Eye (tissue), 1 donor: ENCODE data around the gene CDK5RAP3.
A peak's percentile ranks its signal among the peaks of the same experiment; 100 is the strongest.
"Not testable (repeated sequence)": the region's sequence is repeated elsewhere in the genome, so short reads cannot be mapped to it uniquely, and the experiment has no call there.

Experiments used
- DNase-seq: peaks from one replicate; pipeline ENCODE4 v3.0.0-alpha.2; 2015

CDK5RAP3 gene

GRCh38 chr17:48001197-48001596 lies 30.3 kb downstream of the CDK5RAP3 start:
- DNase-seq: no peak

- DNase-seq: not testable (repeated sequence)
Observed at GRCh38 chr17:48001657-48002056, 30.7 kb downstream of the CDK5RAP3 start.

GRCh38 chr17:48002266-48002915 lies 31.5 kb downstream of the CDK5RAP3 start:
- DNase-seq: peak; percentile 90

- no peak for DNase-seq
Observed at GRCh38 chr17:48002916-48003416, 32.1 kb downstream of the CDK5RAP3 start.

GRCh38 chr17:48003417-48004151 lies 32.7 kb downstream of the CDK5RAP3 start:
- peak; percentile 93 for DNase-seq

GRCh38 chr17:48004983-48005382 lies 34.1 kb downstream of the CDK5RAP3 start:
- DNase-seq: peak; percentile 33

GRCh38 chr17:48006936-48007709 lies 36.2 kb downstream of the CDK5RAP3 start:
- no peak for DNase-seq

- no peak for DNase-seq
Observed at GRCh38 chr17:48010193-48010592, 39.3 kb downstream of the CDK5RAP3 start.

GRCh38 chr17:48011405-48012150 lies 40.7 kb downstream of the CDK5RAP3 start:
- DNase-seq: peak; percentile 88

- DNase-seq: peak; percentile 96
Observed at GRCh38 chr17:48012151-48012520, 41.2 kb downstream of the CDK5RAP3 start.

- DNase-seq: no peak
Observed at GRCh38 chr17:48012654-48013053, 41.7 kb downstream of the CDK5RAP3 start.

GRCh38 chr17:48013876-48014594 lies 43.1 kb downstream of the CDK5RAP3 start:
- DNase-seq: peak; percentile 67

- DNase-seq: peak; percentile 91
Observed at GRCh38 chr17:48014595-48015111, 43.7 kb downstream of the CDK5RAP3 start.

GRCh38 chr17:48016112-48016511 lies 45.2 kb downstream of the CDK5RAP3 start:
- peak; percentile 17 for DNase-seq

- not testable (repeated sequence) for DNase-seq
Observed at GRCh38 chr17:48017817-48018158, 46.9 kb downstream of the CDK5RAP3 start.

- DNase-seq: no peak
Observed at GRCh38 chr17:48021934-48022333, 51.0 kb downstream of the CDK5RAP3 start.

GRCh38 chr17:48022901-48023300 lies 52.0 kb downstream of the CDK5RAP3 start:
- DNase-seq: no peak

- peak; percentile 86 for DNase-seq
Observed at GRCh38 chr17:48023400-48024148, 52.7 kb downstream of the CDK5RAP3 start.

- DNase-seq: peak; percentile 71
Observed at GRCh38 chr17:48024149-48025039, 53.5 kb downstream of the CDK5RAP3 start.
